ENCODE results near the gene UTS2R.

GRCh38 chr17:82383411-82383810, 11.8 kb downstream of the UTS2R start:
- TF ChIP-seq, protein P1, sequence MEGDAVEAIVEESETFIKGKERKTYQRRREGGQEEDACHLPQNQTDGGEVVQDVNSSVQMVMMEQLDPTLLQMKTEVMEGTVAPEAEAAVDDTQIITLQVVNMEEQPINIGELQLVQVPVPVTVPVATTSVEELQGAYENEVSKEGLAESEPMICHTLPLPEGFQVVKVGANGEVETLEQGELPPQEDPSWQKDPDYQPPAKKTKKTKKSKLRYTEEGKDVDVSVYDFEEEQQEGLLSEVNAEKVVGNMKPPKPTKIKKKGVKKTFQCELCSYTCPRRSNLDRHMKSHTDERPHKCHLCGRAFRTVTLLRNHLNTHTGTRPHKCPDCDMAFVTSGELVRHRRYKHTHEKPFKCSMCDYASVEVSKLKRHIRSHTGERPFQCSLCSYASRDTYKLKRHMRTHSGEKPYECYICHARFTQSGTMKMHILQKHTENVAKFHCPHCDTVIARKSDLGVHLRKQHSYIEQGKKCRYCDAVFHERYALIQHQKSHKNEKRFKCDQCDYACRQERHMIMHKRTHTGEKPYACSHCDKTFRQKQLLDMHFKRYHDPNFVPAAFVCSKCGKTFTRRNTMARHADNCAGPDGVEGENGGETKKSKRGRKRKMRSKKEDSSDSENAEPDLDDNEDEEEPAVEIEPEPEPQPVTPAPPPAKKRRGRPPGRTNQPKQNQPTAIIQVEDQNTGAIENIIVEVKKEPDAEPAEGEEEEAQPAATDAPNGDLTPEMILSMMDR (IDR thresholded peaks at IDR 0.05): no peak
- no peak for TF ChIP-seq EZH2phosphoT487 (IDR thresholded peaks at IDR 0.05)
